HUES64 (cell line): ENCODE measurements around the gene CDH23.

Experiments
- H3K27ac ChIP-seq: 2 replicates; pipeline ENCODE4 v1.7.0; 2013; ENCODE audit warnings: low read depth, low read length, inconsistent platforms
- H3K27me3 ChIP-seq: 2 replicates; pipeline ENCODE4 v1.6.1; 2013; ENCODE audit warnings: mild to moderate bottlenecking, low read length; ENCODE audit not compliant: insufficient read depth
- H3K36me3 ChIP-seq: 2 replicates; pipeline ENCODE4 v1.6.1; 2013; ENCODE audit warnings: mild to moderate bottlenecking, low read length; ENCODE audit not compliant: insufficient read depth
- H3K4me1 ChIP-seq: 2 replicates; pipeline ENCODE4 v1.6.1; 2013; ENCODE audit warnings: mild to moderate bottlenecking, low read length, moderate library complexity; ENCODE audit not compliant: insufficient read depth
- H3K4me3 ChIP-seq: 2 replicates; pipeline ENCODE4 v1.5.1; 2013; ENCODE audit warnings: mild to moderate bottlenecking, low read length, moderate library complexity
- H3K9ac ChIP-seq: 2 replicates; pipeline ENCODE4 v1.6.1; 2013; ENCODE audit warnings: mild to moderate bottlenecking, low read depth, low read length
- H3K9me3 ChIP-seq: 2 replicates; pipeline ENCODE4 v1.6.1; 2013; ENCODE audit warnings: low read depth, low read length; ENCODE audit not compliant: insufficient read depth
- WGBS: fragments of 150-250, 120-280 bp; methylation state at CpG from one replicate; pipeline ENCODE4 v1.1.7; 2013; ENCODE audit warnings: missing lambda C conversion rate; 5-methylcytosine and 5-hydroxymethylcytosine counted together

CDH23 gene

GRCh38 chr10:71774916-71775702 is 378.4 kb downstream of the CDH23 start:
- H3K4me1 ChIP-seq = 0 out of 2 replicates have a peak, but pooled peaks cover 3% of the 10 kb centered on the region
- 70% methylated on average over 3 of the region's 3 CpGs for WGBS
- H3K36me3 ChIP-seq = no peaks in the 10 kb centered on the region
- H3K9ac ChIP-seq = no peak overlapping the region
- H3K27ac ChIP-seq = no peak overlapping the region
- no peak overlapping the region for H3K4me3 ChIP-seq
- 0 out of 2 replicates have a peak, but pooled peaks cover 2% of the 10 kb centered on the region for H3K9me3 ChIP-seq
- H3K27me3 ChIP-seq = peaks cover 27% of the 10 kb centered on the region

GRCh38 chr10:71776481-71776925 is 379.8 kb downstream of the CDH23 start:
- no CpG with 5 or more reads among the region's 2 CpGs for WGBS
- H3K27me3 ChIP-seq = peaks cover 27% of the 10 kb centered on the region
- H3K9me3 ChIP-seq = 0 out of 2 replicates have a peak, but pooled peaks cover 2% of the 10 kb centered on the region
- H3K27ac ChIP-seq = no peak overlapping the region
- H3K36me3 ChIP-seq = no peaks in the 10 kb centered on the region
- 0 out of 2 replicates have a peak, but pooled peaks cover 3% of the 10 kb centered on the region for H3K4me1 ChIP-seq
- no peak overlapping the region for H3K4me3 ChIP-seq
- H3K9ac ChIP-seq = no peak overlapping the region

DNA sequence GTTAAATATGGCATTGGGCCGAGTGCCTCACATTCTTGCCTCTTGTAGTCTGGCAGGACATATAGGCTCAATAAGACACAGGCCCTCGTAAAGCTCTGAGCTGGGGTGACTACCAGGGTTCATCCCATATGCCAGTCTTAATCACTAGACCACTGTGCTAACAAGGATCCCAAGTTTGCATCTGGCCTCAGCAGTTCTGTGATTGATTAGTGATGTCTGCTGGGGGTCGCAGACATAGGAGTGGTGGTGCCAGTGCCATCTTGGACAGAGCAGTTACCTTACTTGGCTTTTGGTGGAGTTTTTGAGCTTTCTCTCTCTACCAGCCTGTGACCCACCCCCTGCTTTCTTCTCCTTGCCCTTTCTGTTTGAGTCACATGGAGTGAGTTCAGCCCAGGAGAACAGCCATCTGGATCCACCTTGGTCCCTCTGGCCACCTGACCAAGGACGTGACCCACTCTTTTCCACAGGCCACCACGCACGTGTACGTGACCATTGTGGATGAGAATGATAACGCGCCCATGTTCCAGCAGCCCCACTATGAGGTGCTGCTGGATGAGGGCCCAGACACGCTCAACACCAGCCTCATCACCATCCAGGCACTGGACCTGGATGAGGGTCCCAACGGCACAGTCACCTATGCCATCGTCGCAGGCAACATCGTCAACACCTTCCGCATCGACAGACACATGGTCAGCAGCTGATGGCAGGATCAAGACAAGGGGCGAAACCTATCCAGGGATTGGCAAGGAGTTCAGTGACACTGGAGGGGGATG is 380.7 kb downstream of the CDH23 start:
- Histone ChIP-seq H3K4me3 (no peak overlapping the region), H3K9ac (no peak overlapping the region), H3K27ac (no peak overlapping the region), H3K9me3 (0 out of 2 replicates have a peak, but pooled peaks cover 2% of the 10 kb centered on the region), H3K4me1 (0 out of 2 replicates have a peak, but pooled peaks cover 3% of the 10 kb centered on the region), H3K27me3 (peaks cover 19% of the 10 kb centered on the region), H3K36me3 (no peaks in the 10 kb centered on the region)
- WGBS = 95% methylated on average over 17 of the region's 17 CpGs

- Histone ChIP-seq H3K4me3 (no peak overlapping the region), H3K9me3 (0 out of 2 replicates have a peak, but pooled peaks cover 2% of the 10 kb centered on the region), H3K27ac (no peak overlapping the region), H3K9ac (no peak overlapping the region), H3K27me3 (peaks cover 11% of the 10 kb centered on the region), H3K4me1 (peaks cover 10% of the 10 kb centered on the region; the same call in 1 of the 2 replicates), H3K36me3 (no peaks in the 10 kb centered on the region)
- 93% methylated on average over 9 of the region's 11 CpGs for WGBS
These were observed 381.5 kb downstream of the CDH23 start for GRCh38 chr10:71778071-71778825.

DNA sequence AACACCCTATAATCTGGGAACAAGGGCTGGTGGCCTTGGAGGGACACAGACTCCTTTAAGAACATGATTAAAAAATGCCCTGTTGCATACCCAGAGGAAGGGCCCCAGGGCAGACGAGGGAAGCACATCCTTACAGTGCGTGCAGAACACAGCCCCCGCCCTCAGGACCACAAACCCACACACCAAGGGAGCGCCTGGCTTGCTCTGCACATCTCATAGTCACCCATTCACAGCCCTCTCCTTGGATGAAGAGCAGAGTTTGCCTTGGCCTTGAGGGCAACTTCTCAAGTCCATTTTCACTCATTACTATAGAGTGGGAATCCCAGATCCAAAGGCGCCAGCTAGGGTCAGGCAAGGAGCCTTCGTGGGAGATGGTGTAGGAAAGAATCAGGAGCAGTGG is 382.9 kb downstream of the CDH23 start:
- 89% methylated on average over 6 of the region's 6 CpGs for WGBS
- no peaks in the 10 kb centered on the region for H3K36me3 ChIP-seq
- H3K4me3 ChIP-seq = no peak overlapping the region
- H3K27ac ChIP-seq = no peak overlapping the region
- H3K9me3 ChIP-seq = 0 out of 2 replicates have a peak, but pooled peaks cover 2% of the 10 kb centered on the region
- H3K27me3 ChIP-seq = no peaks in the 10 kb centered on the region; the same call in 1 of the 2 replicates
- peaks cover 8% of the 10 kb centered on the region; the same call in 1 of the 2 replicates for H3K4me1 ChIP-seq
- H3K9ac ChIP-seq = no peak overlapping the region

DNA sequence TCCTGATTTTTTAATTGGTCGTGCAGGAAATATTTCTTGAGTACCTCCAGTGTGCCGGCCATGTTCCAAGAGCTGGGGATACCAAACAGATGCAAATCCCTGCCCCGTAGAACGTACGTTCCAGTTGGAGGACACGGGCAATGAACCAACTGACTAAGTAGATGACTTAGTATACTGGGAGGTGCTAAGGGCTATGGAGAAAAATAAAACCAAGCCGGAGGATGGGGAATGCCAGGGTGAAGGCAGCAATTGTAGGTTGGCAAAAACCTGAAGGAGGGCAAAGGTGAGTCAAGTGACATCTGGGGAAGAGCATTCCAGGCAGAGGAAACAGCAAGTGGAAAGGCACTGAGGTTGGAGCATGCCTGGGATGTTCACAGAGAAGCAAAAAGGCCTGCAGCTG is 383.4 kb downstream of the CDH23 start:
- Histone ChIP-seq H3K9ac (no peak overlapping the region), H3K4me3 (no peak overlapping the region), H3K9me3 (0 out of 2 replicates have a peak, but pooled peaks cover 2% of the 10 kb centered on the region), H3K36me3 (no peaks in the 10 kb centered on the region), H3K4me1 (peaks cover 8% of the 10 kb centered on the region; the same call in 1 of the 2 replicates), H3K27ac (no peak overlapping the region), H3K27me3 (no peaks in the 10 kb centered on the region)
- 93% methylated on average over 7 of the region's 7 CpGs for WGBS

DNA sequence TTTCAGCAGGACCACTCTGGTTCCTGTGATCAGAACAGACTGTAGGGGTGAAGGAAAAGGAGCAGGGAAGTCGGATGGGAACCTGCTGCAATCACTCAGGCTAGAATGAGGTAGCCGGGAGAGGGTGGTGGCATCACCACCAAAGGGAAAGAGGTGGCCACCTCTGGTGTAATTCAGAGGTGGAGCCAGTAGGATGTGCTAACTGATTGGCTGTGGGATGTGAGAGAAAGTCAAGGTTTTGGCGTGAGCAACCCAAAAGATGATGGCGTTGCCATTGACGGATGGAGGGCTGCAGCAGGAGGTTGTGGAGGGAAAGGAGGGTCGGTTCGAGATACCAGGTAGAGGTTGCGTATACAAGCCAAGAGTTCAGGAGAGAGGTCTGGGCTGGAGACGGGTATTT is 384.0 kb downstream of the CDH23 start:
- 0 out of 2 replicates have a peak, but pooled peaks cover 2% of the 10 kb centered on the region for H3K9me3 ChIP-seq
- no peak overlapping the region for H3K9ac ChIP-seq
- no peaks in the 10 kb centered on the region for H3K36me3 ChIP-seq
- H3K27ac ChIP-seq = no peak overlapping the region
- H3K4me3 ChIP-seq = no peak overlapping the region
- H3K27me3 ChIP-seq = no peaks in the 10 kb centered on the region
- H3K4me1 ChIP-seq = peaks cover 8% of the 10 kb centered on the region; the same call in 1 of the 2 replicates
- 79% methylated on average over 9 of the region's 9 CpGs for WGBS

DNA sequence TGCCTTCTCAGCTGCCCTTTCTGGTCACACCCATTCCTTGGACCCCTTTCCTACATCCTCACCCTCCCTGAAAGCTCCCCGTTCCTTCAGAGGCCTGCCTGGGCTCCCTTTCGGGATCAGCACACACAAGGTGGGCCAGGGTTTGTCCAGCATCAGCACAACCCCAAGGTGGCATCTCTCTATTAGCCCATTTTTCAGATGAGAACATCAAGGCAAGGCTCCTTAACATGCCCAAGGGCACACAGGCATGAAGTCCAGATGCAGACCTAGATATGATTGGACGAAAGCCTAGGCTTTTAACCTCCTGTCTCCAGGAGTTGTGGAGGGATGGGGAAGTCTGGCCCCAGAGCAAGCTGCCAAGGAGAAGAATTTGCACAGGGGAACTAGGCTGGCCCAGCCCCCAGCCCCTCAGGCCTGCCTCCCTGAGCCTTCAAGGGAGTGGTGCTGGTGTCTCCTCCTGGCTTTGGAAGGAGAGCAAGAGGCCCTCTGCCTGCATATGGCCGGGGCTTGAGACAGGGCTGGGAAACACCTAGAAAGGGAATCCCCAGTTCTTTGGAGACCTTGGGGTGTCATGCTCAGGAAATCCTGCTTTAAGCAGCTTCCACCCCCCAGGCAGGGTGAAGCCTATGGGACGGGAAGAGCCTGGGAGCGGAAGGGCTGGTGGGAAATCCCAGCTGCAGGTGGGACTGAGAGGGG is 385.6 kb downstream of the CDH23 start:
- Histone ChIP-seq H3K36me3 (no peaks in the 10 kb centered on the region), H3K4me1 (peaks cover 8% of the 10 kb centered on the region; the same call in 1 of the 2 replicates), H3K27me3 (no peaks in the 10 kb centered on the region), H3K27ac (no peak overlapping the region), H3K4me3 (no peak overlapping the region), H3K9me3 (0 out of 2 replicates have a peak, but pooled peaks cover 1% of the 10 kb centered on the region), H3K9ac (no peak overlapping the region)
- 84% methylated on average over 6 of the region's 6 CpGs for WGBS

GRCh38 chr10:71782917-71783490 is 386.3 kb downstream of the CDH23 start:
- Histone ChIP-seq H3K9ac (no peak overlapping the region), H3K4me1 (peaks cover 8% of the 10 kb centered on the region; the same call in 1 of the 2 replicates), H3K9me3 (no peaks in the 10 kb centered on the region), H3K27me3 (no peaks in the 10 kb centered on the region), H3K27ac (no peak overlapping the region), H3K36me3 (no peaks in the 10 kb centered on the region), H3K4me3 (no peak overlapping the region)
- 57% methylated on average over 7 of the region's 7 CpGs for WGBS
